Measurements from ENCODE around the gene GDPGP1. TPM values are rescaled to one million over a fixed set of nuclear protein-coding genes. Genes with fewer than 3 reads are reported as not detected.

GDPGP1 gene
- total and polyA plus RNA-seq, 10 of the 15 experiments (the other 5 are each of a cell fraction or from before 2014, with no cell fraction given): 0.68 to 8.9 (median 3.0) TPM

DNA sequence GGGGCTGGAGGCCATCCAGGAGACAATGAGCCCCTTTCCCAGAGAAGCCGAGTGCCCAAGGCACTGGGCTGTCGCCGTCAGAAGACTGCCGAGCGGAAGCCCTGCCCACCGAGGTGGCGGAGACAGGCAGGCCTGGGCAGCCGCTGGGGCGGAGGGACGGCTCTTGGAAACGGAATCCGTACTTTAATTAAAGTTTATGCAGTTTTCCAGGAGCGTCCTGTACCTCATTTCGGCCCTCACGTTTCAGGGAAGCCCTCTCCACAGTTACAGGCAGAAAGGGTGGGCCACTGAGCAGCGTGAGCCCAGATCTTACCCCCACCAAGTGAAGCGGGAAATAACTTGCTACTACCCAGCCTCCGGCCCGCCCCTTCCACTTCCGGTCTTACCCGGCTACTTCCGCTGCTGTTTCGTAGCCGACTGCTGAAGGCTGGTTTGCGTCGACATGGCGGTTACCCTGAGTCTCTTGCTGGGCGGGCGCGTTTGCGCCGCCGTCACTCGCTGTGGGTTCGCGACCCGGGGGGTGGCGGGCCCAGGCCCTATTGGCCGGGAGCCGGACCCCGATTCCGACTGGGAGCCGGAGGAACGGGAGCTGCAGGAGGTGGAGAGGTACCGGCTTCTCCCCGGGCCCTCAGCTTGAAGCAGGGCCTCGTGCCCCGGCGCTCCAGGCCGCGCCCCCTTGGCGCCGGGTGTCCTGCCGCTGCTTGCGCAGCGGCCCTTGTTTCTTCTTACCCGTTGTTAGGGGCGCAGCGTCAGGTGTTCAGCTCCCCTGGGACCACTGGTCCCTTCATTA, 31.5 kb downstream of the GDPGP1 start, which contains the start of gene NGRN (continued):
- TF ChIP-seq, protein P1, sequence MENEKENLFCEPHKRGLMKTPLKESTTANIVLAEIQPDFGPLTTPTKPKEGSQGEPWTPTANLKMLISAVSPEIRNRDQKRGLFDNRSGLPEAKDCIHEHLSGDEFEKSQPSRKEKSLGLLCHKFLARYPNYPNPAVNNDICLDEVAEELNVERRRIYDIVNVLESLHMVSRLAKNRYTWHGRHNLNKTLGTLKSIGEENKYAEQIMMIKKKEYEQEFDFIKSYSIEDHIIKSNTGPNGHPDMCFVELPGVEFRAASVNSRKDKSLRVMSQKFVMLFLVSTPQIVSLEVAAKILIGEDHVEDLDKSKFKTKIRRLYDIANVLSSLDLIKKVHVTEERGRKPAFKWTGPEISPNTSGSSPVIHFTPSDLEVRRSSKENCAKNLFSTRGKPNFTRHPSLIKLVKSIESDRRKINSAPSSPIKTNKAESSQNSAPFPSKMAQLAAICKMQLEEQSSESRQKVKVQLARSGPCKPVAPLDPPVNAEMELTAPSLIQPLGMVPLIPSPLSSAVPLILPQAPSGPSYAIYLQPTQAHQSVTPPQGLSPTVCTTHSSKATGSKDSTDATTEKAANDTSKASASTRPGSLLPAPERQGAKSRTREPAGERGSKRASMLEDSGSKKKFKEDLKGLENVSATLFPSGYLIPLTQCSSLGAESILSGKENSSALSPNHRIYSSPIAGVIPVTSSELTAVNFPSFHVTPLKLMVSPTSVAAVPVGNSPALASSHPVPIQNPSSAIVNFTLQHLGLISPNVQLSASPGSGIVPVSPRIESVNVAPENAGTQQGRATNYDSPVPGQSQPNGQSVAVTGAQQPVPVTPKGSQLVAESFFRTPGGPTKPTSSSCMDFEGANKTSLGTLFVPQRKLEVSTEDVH (IDR thresholded peaks at IDR 0.05; ENCODE audit: low read depth, partially characterized antibody): peak; percentile 87
- TF ChIP-seq CHD1 (IDR thresholded peaks at IDR 0.05; ENCODE audit: low read depth, low read length): peak; percentile 34; the same call in 1 of the 2 replicates
- TF ChIP-seq, protein P2, sequence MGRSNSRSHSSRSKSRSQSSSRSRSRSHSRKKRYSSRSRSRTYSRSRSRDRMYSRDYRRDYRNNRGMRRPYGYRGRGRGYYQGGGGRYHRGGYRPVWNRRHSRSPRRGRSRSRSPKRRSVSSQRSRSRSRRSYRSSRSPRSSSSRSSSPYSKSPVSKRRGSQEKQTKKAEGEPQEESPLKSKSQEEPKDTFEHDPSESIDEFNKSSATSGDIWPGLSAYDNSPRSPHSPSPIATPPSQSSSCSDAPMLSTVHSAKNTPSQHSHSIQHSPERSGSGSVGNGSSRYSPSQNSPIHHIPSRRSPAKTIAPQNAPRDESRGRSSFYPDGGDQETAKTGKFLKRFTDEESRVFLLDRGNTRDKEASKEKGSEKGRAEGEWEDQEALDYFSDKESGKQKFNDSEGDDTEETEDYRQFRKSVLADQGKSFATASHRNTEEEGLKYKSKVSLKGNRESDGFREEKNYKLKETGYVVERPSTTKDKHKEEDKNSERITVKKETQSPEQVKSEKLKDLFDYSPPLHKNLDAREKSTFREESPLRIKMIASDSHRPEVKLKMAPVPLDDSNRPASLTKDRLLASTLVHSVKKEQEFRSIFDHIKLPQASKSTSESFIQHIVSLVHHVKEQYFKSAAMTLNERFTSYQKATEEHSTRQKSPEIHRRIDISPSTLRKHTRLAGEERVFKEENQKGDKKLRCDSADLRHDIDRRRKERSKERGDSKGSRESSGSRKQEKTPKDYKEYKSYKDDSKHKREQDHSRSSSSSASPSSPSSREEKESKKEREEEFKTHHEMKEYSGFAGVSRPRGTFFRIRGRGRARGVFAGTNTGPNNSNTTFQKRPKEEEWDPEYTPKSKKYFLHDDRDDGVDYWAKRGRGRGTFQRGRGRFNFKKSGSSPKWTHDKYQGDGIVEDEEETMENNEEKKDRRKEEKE (IDR thresholded peaks at IDR 0.05): no peak
- TF ChIP-seq POU2F2 (IDR thresholded peaks at IDR 0.05; ENCODE audit: borderline replicate concordance, low read depth, low read length): 0 out of 3 replicates have a peak, but pooled peaks have one; percentile 68
- TF ChIP-seq, protein P3, sequence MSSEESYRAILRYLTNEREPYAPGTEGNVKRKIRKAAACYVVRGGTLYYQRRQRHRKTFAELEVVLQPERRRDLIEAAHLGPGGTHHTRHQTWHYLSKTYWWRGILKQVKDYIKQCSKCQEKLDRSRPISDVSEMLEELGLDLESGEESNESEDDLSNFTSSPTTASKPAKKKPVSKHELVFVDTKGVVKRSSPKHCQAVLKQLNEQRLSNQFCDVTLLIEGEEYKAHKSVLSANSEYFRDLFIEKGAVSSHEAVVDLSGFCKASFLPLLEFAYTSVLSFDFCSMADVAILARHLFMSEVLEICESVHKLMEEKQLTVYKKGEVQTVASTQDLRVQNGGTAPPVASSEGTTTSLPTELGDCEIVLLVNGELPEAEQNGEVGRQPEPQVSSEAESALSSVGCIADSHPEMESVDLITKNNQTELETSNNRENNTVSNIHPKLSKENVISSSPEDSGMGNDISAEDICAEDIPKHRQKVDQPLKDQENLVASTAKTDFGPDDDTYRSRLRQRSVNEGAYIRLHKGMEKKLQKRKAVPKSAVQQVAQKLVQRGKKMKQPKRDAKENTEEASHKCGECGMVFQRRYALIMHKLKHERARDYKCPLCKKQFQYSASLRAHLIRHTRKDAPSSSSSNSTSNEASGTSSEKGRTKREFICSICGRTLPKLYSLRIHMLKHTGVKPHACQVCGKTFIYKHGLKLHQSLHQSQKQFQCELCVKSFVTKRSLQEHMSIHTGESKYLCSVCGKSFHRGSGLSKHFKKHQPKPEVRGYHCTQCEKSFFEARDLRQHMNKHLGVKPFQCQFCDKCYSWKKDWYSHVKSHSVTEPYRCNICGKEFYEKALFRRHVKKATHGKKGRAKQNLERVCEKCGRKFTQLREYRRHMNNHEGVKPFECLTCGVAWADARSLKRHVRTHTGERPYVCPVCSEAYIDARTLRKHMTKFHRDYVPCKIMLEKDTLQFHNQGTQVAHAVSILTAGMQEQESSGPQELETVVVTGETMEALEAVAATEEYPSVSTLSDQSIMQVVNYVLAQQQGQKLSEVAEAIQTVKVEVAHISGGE (CRISPR knock-in tag; IDR thresholded peaks at IDR 0.05): no peak
- no peak for TF ChIP-seq SUPT20H (IDR thresholded peaks at IDR 0.05; ENCODE audit: borderline replicate concordance, control insufficient read depth, low read depth, low read length)
- TF ChIP-seq, protein P4, sequence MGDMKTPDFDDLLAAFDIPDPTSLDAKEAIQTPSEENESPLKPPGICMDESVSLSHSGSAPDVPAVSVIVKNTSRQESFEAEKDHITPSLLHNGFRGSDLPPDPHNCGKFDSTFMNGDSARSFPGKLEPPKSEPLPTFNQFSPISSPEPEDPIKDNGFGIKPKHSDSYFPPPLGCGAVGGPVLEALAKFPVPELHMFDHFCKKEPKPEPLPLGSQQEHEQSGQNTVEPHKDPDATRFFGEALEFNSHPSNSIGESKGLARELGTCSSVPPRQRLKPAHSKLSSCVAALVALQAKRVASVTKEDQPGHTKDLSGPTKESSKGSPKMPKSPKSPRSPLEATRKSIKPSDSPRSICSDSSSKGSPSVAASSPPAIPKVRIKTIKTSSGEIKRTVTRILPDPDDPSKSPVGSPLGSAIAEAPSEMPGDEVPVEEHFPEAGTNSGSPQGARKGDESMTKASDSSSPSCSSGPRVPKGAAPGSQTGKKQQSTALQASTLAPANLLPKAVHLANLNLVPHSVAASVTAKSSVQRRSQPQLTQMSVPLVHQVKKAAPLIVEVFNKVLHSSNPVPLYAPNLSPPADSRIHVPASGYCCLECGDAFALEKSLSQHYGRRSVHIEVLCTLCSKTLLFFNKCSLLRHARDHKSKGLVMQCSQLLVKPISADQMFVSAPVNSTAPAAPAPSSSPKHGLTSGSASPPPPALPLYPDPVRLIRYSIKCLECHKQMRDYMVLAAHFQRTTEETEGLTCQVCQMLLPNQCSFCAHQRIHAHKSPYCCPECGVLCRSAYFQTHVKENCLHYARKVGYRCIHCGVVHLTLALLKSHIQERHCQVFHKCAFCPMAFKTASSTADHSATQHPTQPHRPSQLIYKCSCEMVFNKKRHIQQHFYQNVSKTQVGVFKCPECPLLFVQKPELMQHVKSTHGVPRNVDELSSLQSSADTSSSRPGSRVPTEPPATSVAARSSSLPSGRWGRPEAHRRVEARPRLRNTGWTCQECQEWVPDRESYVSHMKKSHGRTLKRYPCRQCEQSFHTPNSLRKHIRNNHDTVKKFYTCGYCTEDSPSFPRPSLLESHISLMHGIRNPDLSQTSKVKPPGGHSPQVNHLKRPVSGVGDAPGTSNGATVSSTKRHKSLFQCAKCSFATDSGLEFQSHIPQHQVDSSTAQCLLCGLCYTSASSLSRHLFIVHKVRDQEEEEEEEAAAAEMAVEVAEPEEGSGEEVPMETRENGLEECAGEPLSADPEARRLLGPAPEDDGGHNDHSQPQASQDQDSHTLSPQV (IDR thresholded peaks at IDR 0.05): peak; percentile 27; the same call in 1 of the 2 replicates
- no peak for TF ChIP-seq ZNF24 (IDR thresholded peaks at IDR 0.05)
- peak; percentile 73 for TF ChIP-seq CREB1 (IDR thresholded peaks at IDR 0.05; ENCODE audit: low read depth)
- peak; percentile 85 for TF ChIP-seq SMAD5 (IDR thresholded peaks at IDR 0.05; ENCODE audit: low read depth)
- TF ChIP-seq NFYB (IDR thresholded peaks at IDR 0.05; ENCODE audit: insufficient read depth, low read depth, low read length): no peak
- peak; percentile 93 for TF ChIP-seq GABPA (IDR thresholded peaks at IDR 0.05; ENCODE audit: low read depth)
- peak in 1 of 2 experiments; percentile 6; a peak in 1 of 4 replicates for TF ChIP-seq IKZF2 (IDR thresholded peaks at IDR 0.05)
- TF ChIP-seq IRF4 (IDR thresholded peaks at IDR 0.05; ENCODE audit: low read depth, low read length): no peak
- no peak for TF ChIP-seq SP1 (IDR thresholded peaks at IDR 0.05; ENCODE audit: low read depth, low read length)
- TF ChIP-seq SUZ12 (IDR thresholded peaks at IDR 0.05; ENCODE audit: unreplicated experiment): no peak
